B cell (primary cell): Measurements from ENCODE around the gene SPPL2C. TPM values are rescaled to one million over a fixed set of nuclear protein-coding genes. Genes with fewer than 3 reads are reported as not detected.

Source experiments
- ATAC-seq: fragments of 200-7000 bp; cut with Tn5 transposase; one replicate; pipeline ENCODE4 v1.10.0; 2021; ENCODE audit warnings: low read depth, mild to moderate bottlenecking, moderate number of reproducible peaks, moderate library complexity
- CTCF ChIA-PET: fragments of 350-600 bp; sonication (Branson Sonifier 250); formaldehyde crosslinking; loops from one replicate; lab custom pipeline; 2021; ENCODE audit warnings: antibody characterized with exemption, inconsistent platforms; lab: Charles Lee
- POLR2A ChIA-PET: fragments of 350-600 bp; sonication (Branson Sonifier 250); formaldehyde crosslinking; loops from one replicate; lab custom pipeline; 2021; ENCODE audit warnings: antibody characterized with exemption; lab: Charles Lee
- DNase-seq: peaks from one replicate; pipeline ENCODE4 v3.0.0; 2013
- H2AFZ ChIP-seq: 2 replicates; pipeline ENCODE4 v1.6.1; 2012; ENCODE audit warnings: mild to moderate bottlenecking, low read depth, low read length; ENCODE audit not compliant: insufficient read depth, poor library complexity, severe bottlenecking
- H3K27ac ChIP-seq, 2 donors: 1 replicate in 1 of 2; 2 replicates in 1 of 2; pipeline ENCODE4 v1.5.1; 2012 to 2013; ENCODE audit warnings: low read length in 2 of 2, mild to moderate bottlenecking in 2 of 2, moderate library complexity in 1 of 2
- H3K27me3 ChIP-seq, 4 experiments: fragments of 200-600 bp in 1 of 4; sonication (generic) in 1 of 4; replicated peaks in 1 of 4; 1 replicate in 2 of 4; 2 replicates in 2 of 4; pipeline versions ENCODE4 v1.6.1 to v1.7.0; 2013 to 2016; ENCODE audit warnings: low read length in 3 of 4, mild to moderate bottlenecking in 2 of 4, mixed read lengths in 1 of 4, moderate library complexity in 1 of 4; ENCODE audit not compliant: insufficient read depth in 4 of 4, control insufficient read depth in 3 of 4; ENCODE audit errors: control extremely low read depth in 1 of 4
- H3K36me3 ChIP-seq, 2 experiments: replicated peaks in 1 of 2; 1 replicate in 1 of 2; 2 replicates in 1 of 2; pipeline versions ENCODE4 v1.6.1 to v1.7.1; 2013; ENCODE audit warnings: low read length in 1 of 2; ENCODE audit not compliant: insufficient read depth in 2 of 2, control insufficient read depth in 1 of 2; ENCODE audit errors: control extremely low read depth in 1 of 2, extremely low read depth in 1 of 2
- H3K4me1 ChIP-seq, 2 donors: fragments of 200-600 bp in 1 of 2; sonication (generic) in 1 of 2; 1 replicate in 1 of 2; 2 replicates in 1 of 2; pipeline versions ENCODE4 v1.5.1 to v1.6.1; 2013 to 2017; ENCODE audit warnings: low read length in 2 of 2; ENCODE audit not compliant: control insufficient read depth in 2 of 2, insufficient read depth in 2 of 2
- H3K4me2 ChIP-seq: replicated peaks from 2 replicates; pipeline ENCODE3; 2012; ENCODE audit warnings: mild to moderate bottlenecking, low read depth, low read length; ENCODE audit not compliant: poor library complexity, severe bottlenecking
- H3K4me3 ChIP-seq, 5 experiments: fragments of 200-600 bp in 1 of 5; sonication (generic) in 1 of 5; 1 replicate in 3 of 5; 2 replicates in 2 of 5; pipeline versions ENCODE4 v1.5.1 to v1.7.0; 2011 to 2016; ENCODE audit warnings: low read length in 4 of 5, mild to moderate bottlenecking in 4 of 5, low read depth in 2 of 5, control low read depth in 1 of 5, moderate library complexity in 1 of 5; ENCODE audit not compliant: insufficient read depth in 1 of 5; ENCODE audit errors: control extremely low read depth in 1 of 5, extremely low read depth in 1 of 5
- H3K79me2 ChIP-seq: fragments of 200-600 bp; sonication (generic); one replicate; pipeline ENCODE4 v1.6.0; 2016; ENCODE audit warnings: low read length; ENCODE audit not compliant: control insufficient read depth, insufficient read depth
- H3K9ac ChIP-seq: fragments of 200-600 bp; sonication (generic); 2 replicates; pipeline ENCODE4 v1.6.1; 2017; ENCODE audit warnings: mild to moderate bottlenecking, low read length, moderate library complexity
- H3K9me3 ChIP-seq, 3 donors: one replicate each; pipeline versions ENCODE4 v1.6.1 to v1.7.1; 2013; ENCODE audit warnings: low read length in 2 of 3; ENCODE audit not compliant: control insufficient read depth in 2 of 3, insufficient read depth in 1 of 3; ENCODE audit errors: control extremely low read depth in 1 of 3
- H4K20me1 ChIP-seq: 2 replicates; pipeline ENCODE4 v1.6.0; 2012; ENCODE audit warnings: mild to moderate bottlenecking, low read length; ENCODE audit not compliant: insufficient read depth, control insufficient read depth, poor library complexity, severe bottlenecking
- H3K27ac Mint-ChIP-seq: one replicate; pipeline ENCODE4 v1.8.0; 2021; ENCODE audit warnings: mixed read lengths
- H3K27me3 Mint-ChIP-seq: one replicate; pipeline ENCODE4 v1.8.0; 2021; ENCODE audit warnings: mixed read lengths
- H3K4me1 Mint-ChIP-seq: one replicate; pipeline ENCODE4 v1.8.0; 2021; ENCODE audit warnings: mixed read lengths
- H3K4me3 Mint-ChIP-seq: one replicate; pipeline ENCODE4 v1.8.0; 2021; ENCODE audit warnings: mixed read lengths
- H3K9me3 Mint-ChIP-seq: one replicate; pipeline ENCODE4 v1.8.0; 2022; ENCODE audit warnings: mixed read lengths; ENCODE audit not compliant: insufficient read depth
- EZH2 ChIP-seq: IDR thresholded peaks from 2 replicates; pipeline ENCODE4 v1.6.1; 2012; ENCODE audit warnings: borderline replicate concordance, low read depth, mild to moderate bottlenecking, moderate library complexity, low read length; ENCODE audit not compliant: insufficient read depth, poor library complexity, severe bottlenecking
- WGBS: methylation state at CpG from one replicate; pipeline ENCODE4 v1.1.5; 2013; ENCODE audit warnings: missing lambda C conversion rate; ENCODE audit not compliant: insufficient coverage; 5-methylcytosine and 5-hydroxymethylcytosine counted together
- intact Hi-C: fragments of 100-400 bp; cut with micrococcal nuclease; formaldehyde crosslinking; loops from one replicate; pipeline ENCODE4 v1.10.0; 2022
- polyA plus RNA-seq: library from polyadenylated mRNA; depleted of rRNA; stranded (reverse); fragments of >200 nt; gene quantifications from 2 replicates; pipeline ENCODE4 v1.2.3, GENCODE V29; 2012
- total RNA-seq, 2 donors: library from RNA; stranded (reverse); fragments of 120-200 nt in 1 of 2; gene quantifications; 1 replicate in 1 of 2; 2 replicates in 1 of 2; pipeline versions ENCODE4 v1.2.3 to v1.2.4, GENCODE V29; 2013 to 2022
- TF ChIP-seq, protein P1 (sequence below): fragments of 200-600 bp; IDR thresholded peaks from one replicate; pipeline ENCODE4 v1.8.0; 2022; ENCODE audit warnings: antibody characterized with exemption, mild to moderate bottlenecking

The SPPL2C gene
- total and polyA plus RNA-seq, 2 donors (not counting 1 experiment from before 2014, with no cell fraction given), result not detected

- Histone ChIP-seq H3K4me2 (no peak overlapping the region), H3K36me3 (no peaks in the 10 kb centered on the region), H3K27ac (no peak overlapping the region), H4K20me1 (no peaks in the 10 kb centered on the region), H3K4me3 (no peak overlapping the region), H3K9me3 (no peaks in the 10 kb centered on the region), H3K4me1 (no peaks in the 10 kb centered on the region), H3K79me2 (no peaks in the 10 kb centered on the region), H3K27me3 (peaks cover 0 to 9% (median 0%) of the 10 kb centered on the region in 4 experiments), H3K9ac (no peak overlapping the region), H2AFZ (no peak overlapping the region)
- ChIA-PET CTCF (interaction anchor here (0.6 to 3.3 kb wide), 3 partner anchors 186 to 240 kb away, joined by 3 to 22 read pairs (median 3); no protein-coding TSS in a partner anchor), POLR2A (no interaction called here)
- DNase-seq (no peak), ATAC-seq (no peak)
- H3K4me3 Mint-ChIP-seq, result no peak overlapping the region
- no peaks in the 10 kb centered on the region for H3K9me3 Mint-ChIP-seq
- WGBS, result 60% methylated on average over 6 of the region's 9 CpGs
- no peaks in the 10 kb centered on the region for H3K4me1 Mint-ChIP-seq
- TF ChIP-seq, protein P1, sequence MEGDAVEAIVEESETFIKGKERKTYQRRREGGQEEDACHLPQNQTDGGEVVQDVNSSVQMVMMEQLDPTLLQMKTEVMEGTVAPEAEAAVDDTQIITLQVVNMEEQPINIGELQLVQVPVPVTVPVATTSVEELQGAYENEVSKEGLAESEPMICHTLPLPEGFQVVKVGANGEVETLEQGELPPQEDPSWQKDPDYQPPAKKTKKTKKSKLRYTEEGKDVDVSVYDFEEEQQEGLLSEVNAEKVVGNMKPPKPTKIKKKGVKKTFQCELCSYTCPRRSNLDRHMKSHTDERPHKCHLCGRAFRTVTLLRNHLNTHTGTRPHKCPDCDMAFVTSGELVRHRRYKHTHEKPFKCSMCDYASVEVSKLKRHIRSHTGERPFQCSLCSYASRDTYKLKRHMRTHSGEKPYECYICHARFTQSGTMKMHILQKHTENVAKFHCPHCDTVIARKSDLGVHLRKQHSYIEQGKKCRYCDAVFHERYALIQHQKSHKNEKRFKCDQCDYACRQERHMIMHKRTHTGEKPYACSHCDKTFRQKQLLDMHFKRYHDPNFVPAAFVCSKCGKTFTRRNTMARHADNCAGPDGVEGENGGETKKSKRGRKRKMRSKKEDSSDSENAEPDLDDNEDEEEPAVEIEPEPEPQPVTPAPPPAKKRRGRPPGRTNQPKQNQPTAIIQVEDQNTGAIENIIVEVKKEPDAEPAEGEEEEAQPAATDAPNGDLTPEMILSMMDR, result no peak
- TF ChIP-seq EZH2, result no peak
- H3K27ac Mint-ChIP-seq, result no peak overlapping the region
- intact Hi-C loops, result no loop called here
- peaks cover 7% of the 10 kb centered on the region for H3K27me3 Mint-ChIP-seq
These were observed 16.5 kb upstream of the SPPL2C start for GRCh38 chr17:45828171-45828570.

GRCh38 chr17:45828582-45829133 is 16.0 kb upstream of the SPPL2C start:
- Mint-ChIP-seq H3K9me3 (no peaks in the 10 kb centered on the region), H3K27ac (no peak overlapping the region), H3K4me3 (no peak overlapping the region), H3K4me1 (no peaks in the 10 kb centered on the region), H3K27me3 (peaks cover 7% of the 10 kb centered on the region)
- Histone ChIP-seq H3K9me3 (no peaks in the 10 kb centered on the region), H3K36me3 (no peaks in the 10 kb centered on the region), H3K27me3 (peaks cover 0 to 9% (median 0%) of the 10 kb centered on the region in 4 experiments), H4K20me1 (no peaks in the 10 kb centered on the region), H3K4me1 (no peaks in the 10 kb centered on the region), H3K79me2 (no peaks in the 10 kb centered on the region), H2AFZ (no peak overlapping the region), H3K4me2 (no peak overlapping the region), H3K4me3 (no peak overlapping the region), H3K9ac (no peak overlapping the region), H3K27ac (no peak overlapping the region)
- no peak for ATAC-seq
- WGBS, result 84% methylated on average over 15 of the region's 15 CpGs
- no peak for DNase-seq
- CTCF ChIA-PET, result interaction anchor here (3.3 to 6.7 kb wide), 2 partner anchors 188 kb away, joined by 22 to 115 read pairs; no protein-coding TSS in a partner anchor
- TF ChIP-seq, protein P1, result no peak
- TF ChIP-seq EZH2, result no peak
- intact Hi-C loops, result no loop called here
- POLR2A ChIA-PET, result no interaction called here
